Measurements from ENCODE around the gene TEKT5. TPM values are rescaled to one million over a fixed set of nuclear protein-coding genes. Genes with fewer than 3 reads are reported as not detected.

TEKT5 gene
- total RNA-seq, 1 donor from 2014 or later, result 0.29 TPM

GRCh38 chr16:10660950-10661635, 33.6 kb downstream of the TEKT5 start:
- Mint-ChIP-seq H3K9me3 (ENCODE audit: low read depth) (peaks cover 4% of the 10 kb centered on the region), H3K27ac (no peak overlapping the region), H3K4me3 (ENCODE audit: low read depth) (no peak overlapping the region), H3K4me1 (ENCODE audit: low read depth) (no peaks in the 10 kb centered on the region), H3K36me3 (ENCODE audit: insufficient read depth) (no peaks in the 10 kb centered on the region), H3K27me3 (no peaks in the 10 kb centered on the region)
- TF ChIP-seq CTCF (IDR thresholded peaks at IDR 0.05; ENCODE audit: unreplicated experiment), result no peak
- DNase-seq (ENCODE audit: low spot score, unreplicated experiment), result no peak

GRCh38 chr16:10658943-10659342, 35.8 kb downstream of the TEKT5 start:
- DNase-seq (ENCODE audit: low spot score, unreplicated experiment), result no peak
- Mint-ChIP-seq H3K36me3 (ENCODE audit: insufficient read depth) (no peaks in the 10 kb centered on the region), H3K4me3 (ENCODE audit: low read depth) (no peak overlapping the region), H3K9me3 (ENCODE audit: low read depth) (peaks cover 4% of the 10 kb centered on the region), H3K27me3 (no peaks in the 10 kb centered on the region), H3K4me1 (ENCODE audit: low read depth) (no peaks in the 10 kb centered on the region), H3K27ac (no peak overlapping the region)
- no peak for TF ChIP-seq CTCF (IDR thresholded peaks at IDR 0.05; ENCODE audit: unreplicated experiment)

GRCh38 chr16:10657925-10658324, 36.8 kb downstream of the TEKT5 start:
- H3K9me3 Mint-ChIP-seq (ENCODE audit: low read depth), result peaks cover 4% of the 10 kb centered on the region
- no peaks in the 10 kb centered on the region for H3K36me3 Mint-ChIP-seq (ENCODE audit: insufficient read depth)
- DNase-seq (ENCODE audit: low spot score, unreplicated experiment), result no peak
- no peak overlapping the region for H3K4me3 Mint-ChIP-seq (ENCODE audit: low read depth)
- no peak for TF ChIP-seq CTCF (IDR thresholded peaks at IDR 0.05; ENCODE audit: unreplicated experiment)
- no peak overlapping the region for H3K27ac Mint-ChIP-seq
- H3K27me3 Mint-ChIP-seq, result no peaks in the 10 kb centered on the region
- no peaks in the 10 kb centered on the region for H3K4me1 Mint-ChIP-seq (ENCODE audit: low read depth)

GRCh38 chr16:10656618-10657017, 38.1 kb downstream of the TEKT5 start:
- Mint-ChIP-seq H3K27me3 (no peaks in the 10 kb centered on the region), H3K36me3 (ENCODE audit: insufficient read depth) (no peaks in the 10 kb centered on the region)

GRCh38 chr16:10655415-10655977, 39.2 kb downstream of the TEKT5 start:
- TF ChIP-seq CTCF (IDR thresholded peaks at IDR 0.05; ENCODE audit: unreplicated experiment), result no peak
- H3K27ac Mint-ChIP-seq, result no peak overlapping the region
- H3K4me1 Mint-ChIP-seq (ENCODE audit: low read depth), result peaks cover 3% of the 10 kb centered on the region
- peaks cover 4% of the 10 kb centered on the region for H3K9me3 Mint-ChIP-seq (ENCODE audit: low read depth)
- no peak overlapping the region for H3K4me3 Mint-ChIP-seq (ENCODE audit: low read depth)
- H3K36me3 Mint-ChIP-seq (ENCODE audit: insufficient read depth), result no peaks in the 10 kb centered on the region
- DNase-seq (ENCODE audit: low spot score, unreplicated experiment), result no peak
- H3K27me3 Mint-ChIP-seq, result no peaks in the 10 kb centered on the region

More at GRCh38 chr16:10656618-10657017, 38.1 kb downstream of the TEKT5 start:
- Mint-ChIP-seq H3K9me3 (ENCODE audit: low read depth) (peaks cover 4% of the 10 kb centered on the region), H3K27ac (no peak overlapping the region), H3K4me1 (ENCODE audit: low read depth) (peaks cover 3% of the 10 kb centered on the region), H3K4me3 (ENCODE audit: low read depth) (no peak overlapping the region)
- no peak for DNase-seq (ENCODE audit: low spot score, unreplicated experiment)
- no peak for TF ChIP-seq CTCF (IDR thresholded peaks at IDR 0.05; ENCODE audit: unreplicated experiment)

Data from progenitor cell of endocrine pancreas (in vitro differentiated cells).